Small intestine (tissue), 7 donors: ENCODE data around the gene DYRK3. TPM values are rescaled to one million over a fixed set of nuclear protein-coding genes. Genes with fewer than 3 reads are reported as not detected.
A peak's percentile ranks its signal among the peaks of the same experiment; 100 is the strongest.

Experiments
- DNase-seq, 2 donors: peaks; one replicate each; pipeline versions ENCODE4 v3.0.0 to v3.0.0-alpha.2; 2013
- FAIRE-seq: peaks from 2 replicates; lab custom pipeline; 2012; peaks lifted over from hg19 to GRCh38; lab: Jason Lieb, UNC
- H3K27ac ChIP-seq, 3 donors: one replicate each; pipeline ENCODE4 v1.5.1; 2013; ENCODE audit warnings: low read length in 2 of 3, mild to moderate bottlenecking in 2 of 3, control low read depth in 1 of 3, inconsistent platforms in 1 of 3, low read depth in 1 of 3, moderate library complexity in 1 of 3
- H3K27me3 ChIP-seq, 3 donors: one replicate each; pipeline ENCODE4 v1.6.1; 2013; ENCODE audit warnings: low read length in 3 of 3, inconsistent platforms in 1 of 3; ENCODE audit not compliant: control insufficient read depth in 3 of 3, insufficient read depth in 3 of 3
- H3K36me3 ChIP-seq, 3 donors: one replicate each; pipeline ENCODE4 v1.6.1; 2013; ENCODE audit warnings: low read length in 3 of 3, inconsistent platforms in 1 of 3, low read depth in 1 of 3, mild to moderate bottlenecking in 1 of 3, moderate library complexity in 1 of 3; ENCODE audit not compliant: control insufficient read depth in 3 of 3, insufficient read depth in 2 of 3
- H3K4me1 ChIP-seq, 3 donors: one replicate each; pipeline ENCODE4 v1.6.1; 2013; ENCODE audit warnings: low read length in 2 of 3, inconsistent platforms in 1 of 3, low read depth in 1 of 3, mild to moderate bottlenecking in 1 of 3, moderate library complexity in 1 of 3; ENCODE audit not compliant: control insufficient read depth in 3 of 3, insufficient read depth in 2 of 3
- H3K4me3 ChIP-seq, 3 donors: one replicate each; pipeline ENCODE4 v1.5.1; 2013; ENCODE audit warnings: low read length in 3 of 3, control low read depth in 1 of 3, inconsistent platforms in 1 of 3, low read depth in 1 of 3, mild to moderate bottlenecking in 1 of 3, moderate library complexity in 1 of 3
- H3K9me3 ChIP-seq, 2 donors: one replicate each; pipeline ENCODE4 v1.6.1; 2013; ENCODE audit warnings: low read depth in 1 of 2, low read length in 1 of 2; ENCODE audit not compliant: control insufficient read depth in 2 of 2, insufficient read depth in 1 of 2
- WGBS, 3 donors: extraction: QIAGEN DNeasy Blood & Tissue Kit; methylation state at CpG; one replicate each; pipeline ENCODE4 v1.1.7; 2013; 5-methylcytosine and 5-hydroxymethylcytosine counted together
- polyA plus RNA-seq, 4 donors: library from polyadenylated mRNA; stranded (reverse) in 3 of 4; unstranded in 1 of 4; fragments of 200-250 nt in 3 of 4; fragments of 120-200 nt in 1 of 4; gene quantifications; one replicate each; pipeline versions ENCODE4 v1.2.1 to v1.2.3, GENCODE V29; 2013
- donor health status: healthy with polysubstance abuse.
- donor health status: control.
- donor health status: control.
- donor health status: Bipolar disorder and iron deficiency.
- donor health status: healthy.

Gene DYRK3
- polyA plus RNA-seq, 4 donors = 0.45 to 1.7 (median 1.1) TPM

DNA sequence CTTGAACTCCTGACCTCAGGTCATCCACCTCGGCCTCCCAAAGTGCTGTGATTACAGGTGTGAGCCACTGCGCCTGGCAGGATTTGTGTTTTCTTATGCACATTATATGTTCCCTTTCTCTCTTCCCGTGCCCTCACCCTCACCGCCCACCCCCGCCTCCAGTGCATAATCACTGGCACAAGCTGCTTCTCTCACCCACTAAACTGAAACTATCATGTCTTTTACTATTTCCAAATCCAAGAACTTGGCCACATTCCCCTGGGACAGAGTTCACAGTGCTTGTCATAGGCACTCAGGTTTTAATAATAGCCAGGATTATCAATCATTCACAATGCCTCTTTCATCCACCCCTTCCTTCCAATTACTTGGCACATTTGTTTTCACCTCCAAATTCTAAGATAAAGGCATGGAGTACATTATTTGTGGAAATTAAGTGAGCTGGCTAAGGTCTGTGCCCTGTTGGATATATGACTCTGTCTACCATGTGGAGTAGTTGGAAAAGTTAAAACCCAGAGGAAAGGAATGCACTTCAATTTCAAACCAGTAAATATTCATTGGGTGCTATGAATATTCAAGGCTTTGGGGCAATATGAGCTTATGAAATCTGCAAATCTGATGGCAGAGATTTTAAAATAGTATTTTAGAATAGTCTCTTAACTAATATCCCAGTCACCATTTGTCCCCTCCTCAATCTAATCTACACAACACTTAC, 31.8 kb downstream of the DYRK3 start:
- FAIRE-seq (no peak), DNase-seq (peak in 1 of 2 donors; percentile 77)
- no peak overlapping the region for H3K4me3 ChIP-seq
- no peak overlapping the region for H3K27ac ChIP-seq
- WGBS, 3 donors = 11 to 61% (median 41%) methylated on average over 5 of the region's 5 CpGs
- H3K36me3 ChIP-seq = no peaks in the 10 kb centered on the region
- H3K9me3 ChIP-seq = no peaks in the 10 kb centered on the region
- H3K27me3 ChIP-seq = peaks cover 0 to 7% (median 0%) of the 10 kb centered on the region in 3 donors
- H3K4me1 ChIP-seq = peaks cover 2 to 16% (median 3%) of the 10 kb centered on the region in 3 donors

- WGBS, 3 donors = 26 to 30% (median 30%) methylated on average over 2 of the region's 2 CpGs
- no peak for DNase-seq
- no peak for FAIRE-seq
- no peak overlapping the region for H3K4me3 ChIP-seq
- H3K27me3 ChIP-seq = peaks cover 0 to 7% (median 0%) of the 10 kb centered on the region in 3 donors
- no peaks in the 10 kb centered on the region for H3K9me3 ChIP-seq
- no peaks in the 10 kb centered on the region for H3K36me3 ChIP-seq
- H3K27ac ChIP-seq = no peak overlapping the region
- H3K4me1 ChIP-seq = peaks cover 4 to 28% (median 13%) of the 10 kb centered on the region in 3 donors
Measured at GRCh38 chr1:206668351-206668750, 33.0 kb downstream of the DYRK3 start.

DNA sequence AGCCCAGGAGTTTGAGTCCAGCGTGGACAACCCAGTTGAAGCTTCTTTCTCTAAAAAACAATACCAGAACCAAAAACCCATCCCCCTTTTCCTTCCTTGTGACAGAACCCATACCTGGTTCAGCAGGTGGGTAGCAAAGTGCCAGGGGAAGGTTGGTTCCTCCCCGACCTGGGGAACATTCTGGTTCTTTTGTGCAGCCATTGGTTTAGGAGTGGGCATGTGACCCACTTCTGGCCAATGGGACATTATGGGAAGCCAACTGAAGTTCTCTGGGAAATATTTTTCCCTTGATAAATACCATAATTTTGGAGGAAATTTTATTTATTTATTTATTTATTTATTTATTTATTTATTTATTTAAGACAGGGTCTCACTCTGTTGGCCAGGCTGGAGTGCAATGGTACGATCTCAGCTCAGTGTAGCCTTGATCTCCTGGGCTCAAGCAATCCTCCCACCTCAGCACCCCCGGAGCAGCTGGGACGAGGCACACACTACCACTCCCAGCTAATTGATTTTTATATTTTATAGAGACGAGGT, 33.6 kb downstream of the DYRK3 start:
- Histone ChIP-seq H3K27me3 (peaks cover 0 to 2% (median 0%) of the 10 kb centered on the region in 3 donors), H3K36me3 (no peaks in the 10 kb centered on the region), H3K4me3 (no peak overlapping the region), H3K4me1 (peaks cover 8 to 29% (median 17%) of the 10 kb centered on the region in 3 donors), H3K27ac (no peak overlapping the region), H3K9me3 (no peaks in the 10 kb centered on the region)
- DNase-seq (no peak), FAIRE-seq (no peak)
- 79 to 89% (median 85%) methylated on average over 6 of the region's 6 CpGs for WGBS, 3 donors

DNA sequence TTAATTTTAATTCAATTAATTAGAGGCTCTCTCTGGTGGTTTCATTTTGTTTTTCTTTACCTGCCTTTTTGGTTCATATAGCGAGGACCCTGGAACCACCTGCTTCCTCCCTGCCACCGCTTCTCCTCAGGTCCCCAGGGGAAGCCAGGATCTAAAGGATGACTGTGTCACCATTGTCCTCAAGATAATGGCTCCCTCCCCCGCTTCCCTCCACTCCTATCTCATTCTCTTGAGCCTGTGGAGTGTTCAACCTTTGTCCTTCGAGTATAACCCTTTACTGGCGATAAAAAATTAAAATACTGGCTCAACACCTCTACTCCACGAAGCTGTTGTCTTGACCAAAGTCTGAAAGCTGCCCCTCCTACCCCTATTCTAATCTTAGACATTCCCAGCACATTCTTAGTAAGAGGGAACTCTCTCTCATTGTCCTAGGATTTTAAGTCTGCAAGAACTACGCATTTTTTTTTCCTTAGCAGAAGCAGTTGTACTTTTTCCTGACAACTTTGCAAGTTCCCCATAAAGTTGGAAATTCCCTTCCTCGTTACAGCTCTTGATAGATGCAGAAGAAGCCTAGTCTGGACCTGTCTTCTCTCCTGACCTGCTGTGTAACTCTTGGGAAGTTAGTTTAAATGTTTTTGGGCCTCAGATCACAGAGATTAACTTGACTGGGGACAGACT, 36.8 kb downstream of the DYRK3 start:
- Histone ChIP-seq H3K4me3 (peak overlapping the region in 1 of 3 donors; percentile 16), H3K4me1 (peaks cover 14 to 43% (median 20%) of the 10 kb centered on the region in 3 donors), H3K27me3 (no peaks in the 10 kb centered on the region), H3K27ac (peak overlapping the region; percentile 81 to 84 (median 83)), H3K9me3 (no peaks in the 10 kb centered on the region), H3K36me3 (no peaks in the 10 kb centered on the region)
- FAIRE-seq = no peak
- WGBS, 3 donors = 12 to 34% (median 26%) methylated on average over 8 of the region's 8 CpGs
- DNase-seq = peak; percentile 91 to 95

GRCh38 chr1:206672844-206673758, 37.8 kb downstream of the DYRK3 start:
- DNase-seq (peak; percentile 58 to 63), FAIRE-seq (no peak)
- no peaks in the 10 kb centered on the region for H3K36me3 ChIP-seq
- peaks cover 14 to 43% (median 20%) of the 10 kb centered on the region in 3 donors for H3K4me1 ChIP-seq
- H3K27ac ChIP-seq = peak overlapping the region; percentile 81 to 84 (median 83)
- WGBS, 3 donors = 21 to 36% (median 34%) methylated on average over 6 of the region's 6 CpGs
- no peaks in the 10 kb centered on the region for H3K9me3 ChIP-seq
- no peaks in the 10 kb centered on the region for H3K27me3 ChIP-seq
- no peak overlapping the region for H3K4me3 ChIP-seq

GRCh38 chr1:206674236-206674635, 38.9 kb downstream of the DYRK3 start:
- peak overlapping the region in 2 of 3 donors; percentile 53 to 83 for H3K27ac ChIP-seq
- H3K4me1 ChIP-seq = peaks cover 14 to 43% (median 20%) of the 10 kb centered on the region in 3 donors
- DNase-seq (no peak), FAIRE-seq (no peak)
- H3K27me3 ChIP-seq = no peaks in the 10 kb centered on the region
- 89 to 95% (median 94%) methylated on average over 3 of the region's 3 CpGs for WGBS, 3 donors
- H3K9me3 ChIP-seq = no peaks in the 10 kb centered on the region
- no peak overlapping the region for H3K4me3 ChIP-seq
- no peaks in the 10 kb centered on the region for H3K36me3 ChIP-seq

DNA sequence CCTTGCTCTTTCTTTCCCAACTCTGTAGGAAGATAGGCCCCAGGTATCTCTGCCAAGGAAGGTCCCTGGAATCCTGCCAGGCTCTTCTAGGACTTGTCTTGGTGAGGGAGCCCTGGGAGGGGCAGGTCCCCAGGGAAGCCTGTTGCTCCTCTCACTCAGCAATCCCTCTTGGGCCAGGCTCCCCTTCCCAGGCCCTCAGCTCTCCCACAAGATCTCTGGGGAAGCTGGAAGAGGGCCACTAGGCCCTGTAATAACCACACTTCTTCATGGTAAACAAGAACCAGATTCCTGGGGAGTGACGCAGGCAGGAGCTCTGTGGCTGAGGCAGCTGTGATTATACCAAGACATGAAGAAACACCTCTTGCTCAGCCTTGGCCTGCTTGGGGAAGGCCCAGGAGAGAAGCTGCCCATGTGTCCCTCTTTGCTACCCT, 39.4 kb downstream of the DYRK3 start:
- DNase-seq = peak; percentile 71 to 86
- Histone ChIP-seq H3K9me3 (no peaks in the 10 kb centered on the region), H3K27me3 (no peaks in the 10 kb centered on the region), H3K4me1 (peaks cover 14 to 44% (median 20%) of the 10 kb centered on the region in 3 donors), H3K27ac (peak overlapping the region; percentile 27 to 83 (median 53)), H3K4me3 (no peak overlapping the region), H3K36me3 (no peaks in the 10 kb centered on the region)
- FAIRE-seq = no peak
- WGBS, 3 donors = 16 to 59% (median 38%) methylated on average over 1 of the region's 1 CpG
